HG03439 (cell line): ENCODE results near the gene BLNK.
A peak's percentile ranks its signal among the peaks of the same experiment; 100 is the strongest.

Experiments
- ATAC-seq: cut with Tn5 transposase; IDR thresholded peaks from one replicate; pipeline ENCODE4 v1.9.1; 2021; ENCODE audit warnings: mild to moderate bottlenecking, moderate library complexity; ENCODE audit not compliant: unreplicated experiment

BLNK gene

GRCh38 chr10:96264938-96265337 lies 6.4 kb downstream of the BLNK start:
- ATAC-seq, result no peak

GRCh38 chr10:96263669-96264068 lies 7.7 kb downstream of the BLNK start:
- no peak for ATAC-seq

GRCh38 chr10:96263176-96263575 lies 8.2 kb downstream of the BLNK start:
- no peak for ATAC-seq

- ATAC-seq, result no peak
Measured at GRCh38 chr10:96261930-96262329, 9.4 kb downstream of the BLNK start.

- ATAC-seq, result no peak
Measured at GRCh38 chr10:96261132-96261531, 10.2 kb downstream of the BLNK start.

GRCh38 chr10:96260014-96260413 lies 11.4 kb downstream of the BLNK start:
- ATAC-seq, result no peak

GRCh38 chr10:96259150-96259549 lies 12.2 kb downstream of the BLNK start:
- no peak for ATAC-seq

GRCh38 chr10:96257944-96258343 lies 13.4 kb downstream of the BLNK start:
- no peak for ATAC-seq

- no peak for ATAC-seq
Measured at GRCh38 chr10:96255549-96256333, 15.6 kb downstream of the BLNK start.

GRCh38 chr10:96254976-96255375 lies 16.4 kb downstream of the BLNK start:
- ATAC-seq, result no peak

- no peak for ATAC-seq
Measured at GRCh38 chr10:96252730-96253129, 18.6 kb downstream of the BLNK start.

- no peak for ATAC-seq
Measured at GRCh38 chr10:96250349-96250748, 21.0 kb downstream of the BLNK start.

- no peak for ATAC-seq
Measured at GRCh38 chr10:96249264-96249663, 22.1 kb downstream of the BLNK start.

- peak; percentile 91 for ATAC-seq
Measured at GRCh38 chr10:96244354-96244753, 27.0 kb downstream of the BLNK start.

GRCh38 chr10:96243296-96243695 lies 28.1 kb downstream of the BLNK start:
- ATAC-seq, result no peak

- no peak for ATAC-seq
Measured at GRCh38 chr10:96242822-96243221, 28.5 kb downstream of the BLNK start.

GRCh38 chr10:96238646-96239623 lies 32.4 kb downstream of the BLNK start:
- no peak for ATAC-seq

- ATAC-seq, result no peak
Measured at GRCh38 chr10:96236876-96237275, 34.5 kb downstream of the BLNK start.

- no peak for ATAC-seq
Measured at GRCh38 chr10:96236090-96236478, 35.3 kb downstream of the BLNK start.

GRCh38 chr10:96235326-96236089 lies 35.9 kb downstream of the BLNK start:
- ATAC-seq, result no peak

GRCh38 chr10:96233959-96234358 lies 37.4 kb downstream of the BLNK start:
- no peak for ATAC-seq
